ENCODE results near the gene GLOD5. TPM values are rescaled to one million over a fixed set of nuclear protein-coding genes. Genes with fewer than 3 reads are reported as not detected.

GLOD5 gene
- total and polyA plus RNA-seq, 4 donors, result 5.3 TPM; not detected in 3

DNA sequence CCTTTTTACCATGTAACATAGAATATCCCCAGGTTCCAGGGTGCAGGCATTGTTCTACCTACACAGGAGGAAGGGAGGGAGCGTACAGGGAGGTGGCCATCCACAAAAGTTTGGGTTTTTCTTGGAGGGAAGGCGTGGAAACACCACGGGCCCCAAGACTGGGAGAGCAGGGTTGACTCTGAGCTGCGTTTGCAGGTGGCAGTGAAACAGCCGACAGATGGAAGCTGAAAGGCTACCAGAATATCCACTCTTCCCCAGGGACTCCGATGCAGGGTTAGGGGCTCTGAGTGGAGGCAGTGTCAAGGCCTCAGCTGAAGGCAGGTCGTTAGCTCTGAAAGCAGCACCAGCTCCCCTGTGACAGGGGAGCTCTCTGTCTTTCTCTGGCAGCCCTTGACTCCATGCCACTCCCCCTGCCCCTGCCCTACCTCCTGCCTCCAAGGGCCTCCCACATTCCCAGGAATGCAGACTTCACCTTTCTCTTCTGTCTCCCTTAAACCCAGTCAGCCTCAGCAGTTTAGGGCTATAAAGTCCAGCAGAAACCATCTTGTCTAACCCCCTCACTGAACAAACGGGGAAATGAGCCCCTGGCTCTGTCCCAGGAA lies 14.0 kb upstream of the GLOD5 start:
- H3K4me1 ChIP-seq (ENCODE audit: control insufficient read depth in 1 of 2, insufficient read depth in 2 of 2, low read length in 2 of 2), result no peaks in the 10 kb centered on the region
- intact Hi-C loops (cut with DNase I), result no loop called here
- WGBS, 2 donors, result 55 to 58% methylated on average over 8 of the region's 8 CpGs
- no peak overlapping the region for H3K4me3 ChIP-seq (ENCODE audit: low read length in 2 of 2)
- DNase-seq (no peak), ATAC-seq (ENCODE audit: low FRiP score) (no peak)
- no peaks in the 10 kb centered on the region for H3K9me3 ChIP-seq (ENCODE audit: control insufficient read depth, low read length)
- H3K27ac ChIP-seq (ENCODE audit: low read depth in 1 of 2, low read length in 2 of 2), result no peak overlapping the region
- no peaks in the 10 kb centered on the region for H3K36me3 ChIP-seq (ENCODE audit: control insufficient read depth in 1 of 2, insufficient read depth in 2 of 2, low read length in 1 of 2)
- no peaks in the 10 kb centered on the region for H3K27me3 ChIP-seq (ENCODE audit: control insufficient read depth in 1 of 2, insufficient read depth in 2 of 2, low read length in 1 of 2)

- no peaks in the 10 kb centered on the region for H3K27me3 ChIP-seq (ENCODE audit: control insufficient read depth in 1 of 2, insufficient read depth in 2 of 2, low read length in 1 of 2)
- no peaks in the 10 kb centered on the region for H3K9me3 ChIP-seq (ENCODE audit: control insufficient read depth, low read length)
- H3K27ac ChIP-seq (ENCODE audit: low read depth in 1 of 2, low read length in 2 of 2), result no peak overlapping the region
- DNase-seq (no peak), ATAC-seq (ENCODE audit: low FRiP score) (no peak)
- H3K4me1 ChIP-seq (ENCODE audit: control insufficient read depth in 1 of 2, insufficient read depth in 2 of 2, low read length in 2 of 2), result no peaks in the 10 kb centered on the region
- intact Hi-C loops (cut with DNase I), result no loop called here
- no peak overlapping the region for H3K4me3 ChIP-seq (ENCODE audit: low read length in 2 of 2)
- H3K36me3 ChIP-seq (ENCODE audit: control insufficient read depth in 1 of 2, insufficient read depth in 2 of 2, low read length in 1 of 2), result no peaks in the 10 kb centered on the region
- WGBS, 2 donors, result 81 to 87% methylated on average over 5 of the region's 5 CpGs
These were observed 12.4 kb upstream of the GLOD5 start for GRCh38 chrX:48749182-48749581.

- H3K9me3 ChIP-seq (ENCODE audit: control insufficient read depth, low read length), result no peaks in the 10 kb centered on the region
- ATAC-seq (ENCODE audit: low FRiP score), result no peak
- no peaks in the 10 kb centered on the region for H3K27me3 ChIP-seq (ENCODE audit: control insufficient read depth in 1 of 2, insufficient read depth in 2 of 2, low read length in 1 of 2)
- H3K27ac ChIP-seq (ENCODE audit: low read depth in 1 of 2, low read length in 2 of 2), result no peak overlapping the region
- DNase-seq, result no peak
- no peaks in the 10 kb centered on the region for H3K4me1 ChIP-seq (ENCODE audit: control insufficient read depth in 1 of 2, insufficient read depth in 2 of 2, low read length in 2 of 2)
- intact Hi-C loops (cut with DNase I), result no loop called here
- H3K4me3 ChIP-seq (ENCODE audit: low read length in 2 of 2), result no peak overlapping the region
- H3K36me3 ChIP-seq (ENCODE audit: control insufficient read depth in 1 of 2, insufficient read depth in 2 of 2, low read length in 1 of 2), result no peaks in the 10 kb centered on the region
- 83 to 84% methylated on average over 3 of the region's 3 CpGs for WGBS, 2 donors
These were observed 10.2 kb upstream of the GLOD5 start for GRCh38 chrX:48751343-48751742.

DNA sequence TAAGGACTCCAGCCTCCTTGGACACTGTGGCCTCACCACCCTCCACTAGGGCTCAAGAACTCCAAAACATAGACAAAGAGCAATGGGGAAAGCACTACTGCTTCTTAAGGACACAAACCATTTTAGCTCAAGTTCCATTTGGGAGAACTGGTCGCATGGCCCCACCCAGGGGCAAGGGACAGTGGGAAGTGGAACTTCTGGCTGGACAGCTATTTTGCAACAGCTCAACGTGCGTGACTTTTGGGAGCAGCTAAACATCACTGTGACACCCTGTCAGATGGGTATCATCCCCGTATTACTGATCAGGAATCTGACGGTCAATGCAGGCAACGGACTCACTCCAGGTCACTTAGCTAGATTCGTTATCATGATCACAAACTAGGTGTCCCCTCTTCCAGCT lies 9.0 kb upstream of the GLOD5 start:
- WGBS, 2 donors, result 69 to 82% methylated on average over 7 of the region's 7 CpGs

GRCh38 chrX:48753708-48754228 lies 7.8 kb upstream of the GLOD5 start:
- no peaks in the 10 kb centered on the region for H3K9me3 ChIP-seq (ENCODE audit: control insufficient read depth, low read length)
- no peak overlapping the region for H3K4me3 ChIP-seq (ENCODE audit: low read length in 2 of 2)
- ATAC-seq (ENCODE audit: low FRiP score) (no peak), DNase-seq (no peak)
- intact Hi-C loops (cut with DNase I), result no loop called here
- no peaks in the 10 kb centered on the region for H3K36me3 ChIP-seq (ENCODE audit: control insufficient read depth in 1 of 2, insufficient read depth in 2 of 2, low read length in 1 of 2)
- 67 to 72% methylated on average over 8 of the region's 8 CpGs for WGBS, 2 donors
- H3K27me3 ChIP-seq (ENCODE audit: control insufficient read depth in 1 of 2, insufficient read depth in 2 of 2, low read length in 1 of 2), result no peaks in the 10 kb centered on the region
- no peaks in the 10 kb centered on the region for H3K4me1 ChIP-seq (ENCODE audit: control insufficient read depth in 1 of 2, insufficient read depth in 2 of 2, low read length in 2 of 2)
- H3K27ac ChIP-seq (ENCODE audit: low read depth in 1 of 2, low read length in 2 of 2), result no peak overlapping the region

More for the DNA sequence above, 9.0 kb upstream of the GLOD5 start:
- no peak for DNase-seq
- ATAC-seq (ENCODE audit: low FRiP score), result no peak
- H3K4me3 ChIP-seq (ENCODE audit: low read length in 2 of 2), result no peak overlapping the region
- no peak overlapping the region for H3K27ac ChIP-seq (ENCODE audit: low read depth in 1 of 2, low read length in 2 of 2)
- H3K36me3 ChIP-seq (ENCODE audit: control insufficient read depth in 1 of 2, insufficient read depth in 2 of 2, low read length in 1 of 2), result no peaks in the 10 kb centered on the region
- intact Hi-C loops (cut with DNase I), result no loop called here
- no peaks in the 10 kb centered on the region for H3K4me1 ChIP-seq (ENCODE audit: control insufficient read depth in 1 of 2, insufficient read depth in 2 of 2, low read length in 2 of 2)
- no peaks in the 10 kb centered on the region for H3K9me3 ChIP-seq (ENCODE audit: control insufficient read depth, low read length)
- H3K27me3 ChIP-seq (ENCODE audit: control insufficient read depth in 1 of 2, insufficient read depth in 2 of 2, low read length in 1 of 2), result no peaks in the 10 kb centered on the region

GRCh38 chrX:48754238-48754637 lies 7.3 kb upstream of the GLOD5 start:
- intact Hi-C loops (cut with DNase I), result no loop called here
- Histone ChIP-seq H3K27ac (ENCODE audit: low read depth in 1 of 2, low read length in 2 of 2) (no peak overlapping the region), H3K27me3 (ENCODE audit: control insufficient read depth in 1 of 2, insufficient read depth in 2 of 2, low read length in 1 of 2) (no peaks in the 10 kb centered on the region), H3K4me3 (ENCODE audit: low read length in 2 of 2) (no peak overlapping the region), H3K4me1 (ENCODE audit: control insufficient read depth in 1 of 2, insufficient read depth in 2 of 2, low read length in 2 of 2) (no peaks in the 10 kb centered on the region), H3K9me3 (ENCODE audit: control insufficient read depth, low read length) (no peaks in the 10 kb centered on the region), H3K36me3 (ENCODE audit: control insufficient read depth in 1 of 2, insufficient read depth in 2 of 2, low read length in 1 of 2) (no peaks in the 10 kb centered on the region)
- 60 to 63% methylated on average over 8 of the region's 8 CpGs for WGBS, 2 donors
- DNase-seq, result no peak
- no peak for ATAC-seq (ENCODE audit: low FRiP score)

- no peak overlapping the region for H3K4me3 ChIP-seq (ENCODE audit: low read length in 2 of 2)
- no peaks in the 10 kb centered on the region for H3K9me3 ChIP-seq (ENCODE audit: control insufficient read depth, low read length)
- H3K27me3 ChIP-seq (ENCODE audit: control insufficient read depth in 1 of 2, insufficient read depth in 2 of 2, low read length in 1 of 2), result no peaks in the 10 kb centered on the region
- no peaks in the 10 kb centered on the region for H3K36me3 ChIP-seq (ENCODE audit: control insufficient read depth in 1 of 2, insufficient read depth in 2 of 2, low read length in 1 of 2)
- WGBS, 2 donors, result 77 to 81% methylated on average over 6 of the region's 6 CpGs
- intact Hi-C loops (cut with DNase I), result no loop called here
- no peak for DNase-seq
- no peaks in the 10 kb centered on the region for H3K4me1 ChIP-seq (ENCODE audit: control insufficient read depth in 1 of 2, insufficient read depth in 2 of 2, low read length in 2 of 2)
- ATAC-seq (ENCODE audit: low FRiP score), result no peak
- H3K27ac ChIP-seq (ENCODE audit: low read depth in 1 of 2, low read length in 2 of 2), result no peak overlapping the region
These were observed 7.7 kb downstream of the GLOD5 start for GRCh38 chrX:48769230-48769629.

GRCh38 chrX:48770296-48770695 lies 8.7 kb downstream of the GLOD5 start:
- ATAC-seq (ENCODE audit: low FRiP score), result no peak
- Histone ChIP-seq H3K27me3 (ENCODE audit: control insufficient read depth in 1 of 2, insufficient read depth in 2 of 2, low read length in 1 of 2) (no peaks in the 10 kb centered on the region), H3K4me1 (ENCODE audit: control insufficient read depth in 1 of 2, insufficient read depth in 2 of 2, low read length in 2 of 2) (no peaks in the 10 kb centered on the region), H3K9me3 (ENCODE audit: control insufficient read depth, low read length) (no peaks in the 10 kb centered on the region), H3K36me3 (ENCODE audit: control insufficient read depth in 1 of 2, insufficient read depth in 2 of 2, low read length in 1 of 2) (no peaks in the 10 kb centered on the region), H3K27ac (ENCODE audit: low read depth in 1 of 2, low read length in 2 of 2) (no peak overlapping the region), H3K4me3 (ENCODE audit: low read length in 2 of 2) (no peak overlapping the region)
- intact Hi-C loops (cut with DNase I), result no loop called here
- 72 to 78% methylated on average over 6 of the region's 6 CpGs for WGBS, 2 donors
- no peak for DNase-seq

GRCh38 chrX:48772602-48773001 lies 11.1 kb downstream of the GLOD5 start:
- Histone ChIP-seq H3K36me3 (ENCODE audit: control insufficient read depth in 1 of 2, insufficient read depth in 2 of 2, low read length in 1 of 2) (no peaks in the 10 kb centered on the region), H3K27me3 (ENCODE audit: control insufficient read depth in 1 of 2, insufficient read depth in 2 of 2, low read length in 1 of 2) (no peaks in the 10 kb centered on the region), H3K27ac (ENCODE audit: low read depth in 1 of 2, low read length in 2 of 2) (no peak overlapping the region), H3K4me3 (ENCODE audit: low read length in 2 of 2) (no peak overlapping the region), H3K4me1 (ENCODE audit: control insufficient read depth in 1 of 2, insufficient read depth in 2 of 2, low read length in 2 of 2) (no peaks in the 10 kb centered on the region), H3K9me3 (ENCODE audit: control insufficient read depth, low read length) (no peaks in the 10 kb centered on the region)
- intact Hi-C loops (cut with DNase I), result no loop called here
- 83 to 87% methylated on average over 6 of the region's 6 CpGs for WGBS, 2 donors
- no peak for ATAC-seq (ENCODE audit: low FRiP score)
- no peak for DNase-seq
